H1 (cell line): ENCODE data around the gene TIGD6.

Experiments
- JUND ChIP-seq: IDR thresholded peaks from 2 replicates; pipeline ENCODE4 v1.6.1; 2011; ENCODE audit warnings: mild to moderate bottlenecking, improper control_type of control experiment, low read length
- POLR2A ChIP-seq, 2 experiments: IDR thresholded peaks; 1 replicate in 1 of 2; 2 replicates in 1 of 2; pipeline ENCODE4 v1.6.1; 2011; ENCODE audit warnings: low read depth in 2 of 2, low read length in 2 of 2, mild to moderate bottlenecking in 2 of 2; ENCODE audit errors: control extremely low read depth in 1 of 2

GRCh38 chr5:150034662-150035061, 34.2 kb upstream of the TIGD6 start:
- TF ChIP-seq POLR2A (IDR thresholded peaks at IDR 0.05; ENCODE audit: control extremely low read depth in 1 of 2, low read depth in 2 of 2, low read length in 2 of 2), result no peak
- TF ChIP-seq JUND, result no peak
